CD14-positive monocyte (primary cell): ENCODE data around the gene RGS13. TPM values are rescaled to one million over a fixed set of nuclear protein-coding genes. Genes with fewer than 3 reads are reported as not detected.

ENCODE experiments used
- DNase-seq, 3 donors: peaks; one replicate each; pipeline ENCODE4 v3.0.0-alpha.2; 2011 to 2022
- H2AFZ ChIP-seq: 2 replicates; pipeline ENCODE4 v1.6.0; 2012; ENCODE audit warnings: mild to moderate bottlenecking, low read depth, low read length, inconsistent platforms; ENCODE audit not compliant: insufficient read depth, poor library complexity, severe bottlenecking
- H3K27ac ChIP-seq, 2 donors: 1 replicate in 1 of 2; 2 replicates in 1 of 2; pipeline ENCODE4 v1.5.1; 2012 to 2013; ENCODE audit warnings: low read length in 2 of 2, control low read depth in 1 of 2, inconsistent platforms in 1 of 2, low read depth in 1 of 2, mild to moderate bottlenecking in 1 of 2
- H3K27me3 ChIP-seq, 2 donors: one replicate each; pipeline versions ENCODE4 v1.6.0 to v1.6.1; 2011 to 2013; ENCODE audit warnings: low read length in 2 of 2; ENCODE audit not compliant: control insufficient read depth in 2 of 2, insufficient read depth in 2 of 2
- H3K36me3 ChIP-seq, 2 donors: replicated peaks in 1 of 2; 1 replicate in 1 of 2; 2 replicates in 1 of 2; pipeline versions ENCODE4 v1.5.1 to v1.6.1; 2012 to 2013; ENCODE audit warnings: low read length in 2 of 2, control low read depth in 1 of 2, inconsistent platforms in 1 of 2, mild to moderate bottlenecking in 1 of 2; ENCODE audit not compliant: insufficient read depth in 2 of 2, control insufficient read depth in 1 of 2
- H3K4me1 ChIP-seq, 2 donors: 1 replicate in 1 of 2; 2 replicates in 1 of 2; pipeline versions ENCODE4 v1.5.1 to v1.6.1; 2012 to 2013; ENCODE audit warnings: low read length in 2 of 2, control low read depth in 1 of 2, inconsistent platforms in 1 of 2, mild to moderate bottlenecking in 1 of 2, moderate library complexity in 1 of 2; ENCODE audit not compliant: insufficient read depth in 2 of 2, control insufficient read depth in 1 of 2
- H3K4me2 ChIP-seq: replicated peaks from 2 replicates; pipeline ENCODE3; 2012; ENCODE audit warnings: low read length, moderate library complexity, mild to moderate bottlenecking; ENCODE audit not compliant: poor library complexity, severe bottlenecking; ENCODE audit errors: extremely low read depth
- H3K4me3 ChIP-seq, 3 experiments: fragments of 200-600 bp in 1 of 3; sonication (generic) in 1 of 3; replicated peaks in 1 of 3; 1 replicate in 2 of 3; 2 replicates in 1 of 3; pipeline ENCODE4 v1.5.1; 2011 to 2013; ENCODE audit warnings: low read length in 3 of 3, mild to moderate bottlenecking in 3 of 3, control low read depth in 2 of 3, low read depth in 2 of 3, inconsistent platforms in 1 of 3, moderate library complexity in 1 of 3
- H3K79me2 ChIP-seq: 2 replicates; pipeline ENCODE4 v1.6.0; 2012; ENCODE audit warnings: mild to moderate bottlenecking, control low read depth, inconsistent platforms, low read length, moderate library complexity; ENCODE audit not compliant: insufficient read depth
- H3K9ac ChIP-seq: 2 replicates; pipeline ENCODE4 v1.6.0; 2017; ENCODE audit warnings: low read length, mild to moderate bottlenecking; ENCODE audit not compliant: insufficient read depth, poor library complexity, severe bottlenecking
- H3K9me3 ChIP-seq, 2 donors: replicated peaks in 1 of 2; 1 replicate in 1 of 2; 2 replicates in 1 of 2; pipeline versions ENCODE4 v1.5.1 to v1.6.1; 2012 to 2013; ENCODE audit warnings: low read length in 2 of 2, control low read depth in 1 of 2; ENCODE audit not compliant: control insufficient read depth in 1 of 2, insufficient read depth in 1 of 2
- H4K20me1 ChIP-seq: 2 replicates; pipeline ENCODE4 v1.6.0; 2012; ENCODE audit warnings: mild to moderate bottlenecking, low read length, control low read depth, moderate library complexity; ENCODE audit not compliant: insufficient read depth
- H3K27ac Mint-ChIP-seq, 7 donors: one replicate each; pipeline ENCODE4 v1.8.0; 2020; ENCODE audit warnings: mild to moderate bottlenecking in 7 of 7, mixed read lengths in 7 of 7, moderate library complexity in 6 of 7, inconsistent platforms in 2 of 7
- H3K27me3 Mint-ChIP-seq, 3 donors: one replicate each; pipeline ENCODE4 v1.8.0; 2021 to 2022; ENCODE audit warnings: low read depth in 3 of 3, mild to moderate bottlenecking in 3 of 3, mixed read lengths in 3 of 3, moderate library complexity in 3 of 3, inconsistent platforms in 1 of 3
- H3K36me3 Mint-ChIP-seq, 2 donors: one replicate each; pipeline ENCODE4 v1.8.0; 2020; ENCODE audit warnings: mixed read lengths in 2 of 2, inconsistent platforms in 1 of 2, mild to moderate bottlenecking in 1 of 2
- H3K4me1 Mint-ChIP-seq: one replicate; pipeline ENCODE4 v1.8.0; 2020; ENCODE audit warnings: mild to moderate bottlenecking, mixed read lengths
- H3K4me3 Mint-ChIP-seq, 2 donors: one replicate each; pipeline ENCODE4 v1.8.0; 2020; ENCODE audit warnings: mild to moderate bottlenecking in 2 of 2, mixed read lengths in 2 of 2, moderate library complexity in 1 of 2
- H3K9me3 Mint-ChIP-seq, 7 donors: one replicate each; pipeline ENCODE4 v1.8.0; 2020 to 2022; ENCODE audit warnings: mixed read lengths in 7 of 7, mild to moderate bottlenecking in 6 of 7, moderate library complexity in 6 of 7, inconsistent platforms in 2 of 7
- CTCF ChIP-seq: fragments of 200-600 bp; IDR thresholded peaks from one replicate; pipeline ENCODE4 v1.8.0; 2022; ENCODE audit warnings: antibody characterized with exemption, mild to moderate bottlenecking
- WGBS: methylation state at CpG from one replicate; pipeline ENCODE4 v1.1.5; 2013; ENCODE audit warnings: missing lambda C conversion rate; ENCODE audit not compliant: insufficient coverage; 5-methylcytosine and 5-hydroxymethylcytosine counted together
- intact Hi-C, 2 donors: fragments of 100-400 bp; cut with micrococcal nuclease; formaldehyde crosslinking; loops; one replicate each; pipeline versions ENCODE4 v1.15.0 to v1.15.1; 2023
- polyA minus RNA-seq: library from RNA; depleted of rRNA, polyadenylated mRNA; stranded (reverse); fragments of >200 nt; gene quantifications from 2 replicates; pipeline ENCODE4 v1.2.3, GENCODE V29; 2012
- polyA plus RNA-seq, 3 donors: library from polyadenylated mRNA; depleted of rRNA in 1 of 3; unstranded in 2 of 3; stranded (reverse) in 1 of 3; fragments of 300-500 nt in 2 of 3; fragments of >200 nt in 1 of 3; fragmentation: Illumina TruSeq in 2 of 3; gene quantifications; 1 replicate in 2 of 3; 2 replicates in 1 of 3; pipeline ENCODE4 v1.2.3, GENCODE V29; 2012 to 2021
- total RNA-seq, 12 experiments: library from RNA in 1 of 12; stranded (reverse) in 1 of 12; fragments of 120-200 nt in 1 of 12; gene quantifications; one replicate each; pipeline ENCODE4 v1.2.4 and lab custom pipeline; 2013 to 2026; ENCODE audit warnings: mixed read lengths in 6 of 12, inconsistent platforms in 1 of 12

Gene RGS13
- not detected for total RNA-seq (2013)
- polyA plus RNA-seq (not detected), polyA minus RNA-seq (not detected in 2 replicates), total RNA-seq (lab: John Stamatoyannopoulos, UW) (0.84 to 10.4 (median 4.4) reads per million in 11 experiments)

- Mint-ChIP-seq H3K9me3 (peaks cover 0 to 2% (median 0%) of the 10 kb centered on the region in 7 donors), H3K4me3 (no peak within 1 kb of the TSS), H3K27me3 (no peaks in the 10 kb centered on the region), H3K27ac (no peak within 1 kb of the TSS), H3K4me1 (peaks cover 8% of the 10 kb centered on the region), H3K36me3 (no peaks in the 10 kb centered on the region)
- Histone ChIP-seq H3K4me3 (no peak within 1 kb of the TSS), H3K79me2 (no peaks in the 10 kb centered on the region), H3K4me1 (no peaks in the 10 kb centered on the region), H4K20me1 (no peaks in the 10 kb centered on the region), H3K4me2 (no peak within 1 kb of the TSS), H3K9me3 (no peaks in the 10 kb centered on the region), H3K9ac (no peak within 1 kb of the TSS), H2AFZ (no peak within 1 kb of the TSS), H3K36me3 (no peaks in the 10 kb centered on the region), H3K27ac (no peak within 1 kb of the TSS), H3K27me3 (no peaks in the 10 kb centered on the region)
- intact Hi-C loops, result no loop called here
- DNase-seq, result no peak
- 100% methylated on average over 1 of the region's 4 CpGs for WGBS
- no peak for TF ChIP-seq CTCF
Observed at GRCh38 chr1:192635939-192636338, at the start of gene RGS13. Gene RGS13, plus strand, starts transcription at chr1:192636147. Its CDS starts 8,188 bp downstream, at chr1:192644335.

GRCh38 chr1:192587386-192588266 lies 48.3 kb upstream of the RGS13 start:
- no peak for DNase-seq
- Histone ChIP-seq H3K4me3 (no peak overlapping the region), H3K4me2 (no peak overlapping the region), H3K79me2 (no peaks in the 10 kb centered on the region), H3K4me1 (no peaks in the 10 kb centered on the region), H3K9me3 (no peaks in the 10 kb centered on the region), H3K36me3 (no peaks in the 10 kb centered on the region), H3K9ac (no peak overlapping the region), H3K27ac (no peak overlapping the region), H3K27me3 (no peaks in the 10 kb centered on the region), H4K20me1 (no peaks in the 10 kb centered on the region), H2AFZ (no peak overlapping the region)
- no peaks in the 10 kb centered on the region for H3K9me3 Mint-ChIP-seq
- H3K27ac Mint-ChIP-seq, result no peak overlapping the region
- no peak overlapping the region for H3K4me3 Mint-ChIP-seq
- TF ChIP-seq CTCF, result no peak
- intact Hi-C loops, result no loop called here
- WGBS, result no CpG with 5 or more reads among the region's 5 CpGs
- H3K27me3 Mint-ChIP-seq, result peaks cover 0 to 2% (median 0%) of the 10 kb centered on the region in 3 donors
- no peaks in the 10 kb centered on the region for H3K36me3 Mint-ChIP-seq
- no peaks in the 10 kb centered on the region for H3K4me1 Mint-ChIP-seq
